ENCODE measurements around the gene HCAR2.

- TF ChIP-seq POLR2A (IDR thresholded peaks at IDR 0.05): no peak
- TF ChIP-seq CTCF (IDR thresholded peaks at IDR 0.05): no peak
These were observed 34.9 kb downstream of the HCAR2 start for GRCh38 chr12:122668268-122668667.
